BE2C (cell line): ENCODE results near the gene BRD4.

Experiments used
- DNase-seq: peaks from one replicate; pipeline ENCODE4 v3.0.0-alpha.2; 2020
- H3K27me3 ChIP-seq: fragments of 250-450 bp; sonication (Bioruptor Pico); 2 replicates; pipeline ENCODE4 v1.5.1; 2020; ENCODE audit warnings: mild to moderate bottlenecking
- H3K36me3 ChIP-seq: fragments of 250-450 bp; sonication (Bioruptor Pico); 2 replicates; pipeline ENCODE4 v1.5.1; 2020; ENCODE audit warnings: mild to moderate bottlenecking
- H3K4me1 ChIP-seq: fragments of 250-450 bp; sonication (Bioruptor Pico); 2 replicates; pipeline ENCODE4 v1.5.1; 2020
- H3K4me3 ChIP-seq: 2 replicates; pipeline ENCODE4 v1.5.1; 2011; ENCODE audit warnings: low read depth, low read length
- H3K9me3 ChIP-seq: fragments of 250-450 bp; sonication (Bioruptor Pico); 2 replicates; pipeline ENCODE4 v1.5.1; 2020
- TF ChIP-seq, protein P1 (sequence below): IDR thresholded peaks from 2 replicates; pipeline ENCODE4 v1.5.1; 2012; ENCODE audit warnings: mild to moderate bottlenecking, low read depth, low read length

BRD4 gene

GRCh38 chr19:15197942-15198341 lies 134.4 kb downstream of the BRD4 start:
- peaks cover 5% of the 10 kb centered on the region; the same call in 1 of the 2 replicates for H3K27me3 ChIP-seq
- TF ChIP-seq, protein P1, sequence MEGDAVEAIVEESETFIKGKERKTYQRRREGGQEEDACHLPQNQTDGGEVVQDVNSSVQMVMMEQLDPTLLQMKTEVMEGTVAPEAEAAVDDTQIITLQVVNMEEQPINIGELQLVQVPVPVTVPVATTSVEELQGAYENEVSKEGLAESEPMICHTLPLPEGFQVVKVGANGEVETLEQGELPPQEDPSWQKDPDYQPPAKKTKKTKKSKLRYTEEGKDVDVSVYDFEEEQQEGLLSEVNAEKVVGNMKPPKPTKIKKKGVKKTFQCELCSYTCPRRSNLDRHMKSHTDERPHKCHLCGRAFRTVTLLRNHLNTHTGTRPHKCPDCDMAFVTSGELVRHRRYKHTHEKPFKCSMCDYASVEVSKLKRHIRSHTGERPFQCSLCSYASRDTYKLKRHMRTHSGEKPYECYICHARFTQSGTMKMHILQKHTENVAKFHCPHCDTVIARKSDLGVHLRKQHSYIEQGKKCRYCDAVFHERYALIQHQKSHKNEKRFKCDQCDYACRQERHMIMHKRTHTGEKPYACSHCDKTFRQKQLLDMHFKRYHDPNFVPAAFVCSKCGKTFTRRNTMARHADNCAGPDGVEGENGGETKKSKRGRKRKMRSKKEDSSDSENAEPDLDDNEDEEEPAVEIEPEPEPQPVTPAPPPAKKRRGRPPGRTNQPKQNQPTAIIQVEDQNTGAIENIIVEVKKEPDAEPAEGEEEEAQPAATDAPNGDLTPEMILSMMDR = no peak
- H3K9me3 ChIP-seq = no peaks in the 10 kb centered on the region
- H3K4me1 ChIP-seq = no peaks in the 10 kb centered on the region
- no peaks in the 10 kb centered on the region for H3K36me3 ChIP-seq
- H3K4me3 ChIP-seq = no peak overlapping the region
- DNase-seq = no peak

- H3K4me1 ChIP-seq = no peaks in the 10 kb centered on the region
- TF ChIP-seq, protein P1 = no peak
- no peak for DNase-seq
- H3K36me3 ChIP-seq = no peaks in the 10 kb centered on the region
- peaks cover 5% of the 10 kb centered on the region; the same call in 1 of the 2 replicates for H3K27me3 ChIP-seq
- H3K4me3 ChIP-seq = no peak overlapping the region
- H3K9me3 ChIP-seq = no peaks in the 10 kb centered on the region
Measured at GRCh38 chr19:15197275-15197941, 134.9 kb downstream of the BRD4 start.

GRCh38 chr19:15196360-15197005 lies 135.9 kb downstream of the BRD4 start:
- Histone ChIP-seq H3K36me3 (no peaks in the 10 kb centered on the region), H3K4me3 (no peak overlapping the region), H3K4me1 (no peaks in the 10 kb centered on the region), H3K27me3 (peaks cover 5% of the 10 kb centered on the region; the same call in 1 of the 2 replicates), H3K9me3 (no peaks in the 10 kb centered on the region)
- TF ChIP-seq, protein P1 = no peak
- DNase-seq = no peak

DNA sequence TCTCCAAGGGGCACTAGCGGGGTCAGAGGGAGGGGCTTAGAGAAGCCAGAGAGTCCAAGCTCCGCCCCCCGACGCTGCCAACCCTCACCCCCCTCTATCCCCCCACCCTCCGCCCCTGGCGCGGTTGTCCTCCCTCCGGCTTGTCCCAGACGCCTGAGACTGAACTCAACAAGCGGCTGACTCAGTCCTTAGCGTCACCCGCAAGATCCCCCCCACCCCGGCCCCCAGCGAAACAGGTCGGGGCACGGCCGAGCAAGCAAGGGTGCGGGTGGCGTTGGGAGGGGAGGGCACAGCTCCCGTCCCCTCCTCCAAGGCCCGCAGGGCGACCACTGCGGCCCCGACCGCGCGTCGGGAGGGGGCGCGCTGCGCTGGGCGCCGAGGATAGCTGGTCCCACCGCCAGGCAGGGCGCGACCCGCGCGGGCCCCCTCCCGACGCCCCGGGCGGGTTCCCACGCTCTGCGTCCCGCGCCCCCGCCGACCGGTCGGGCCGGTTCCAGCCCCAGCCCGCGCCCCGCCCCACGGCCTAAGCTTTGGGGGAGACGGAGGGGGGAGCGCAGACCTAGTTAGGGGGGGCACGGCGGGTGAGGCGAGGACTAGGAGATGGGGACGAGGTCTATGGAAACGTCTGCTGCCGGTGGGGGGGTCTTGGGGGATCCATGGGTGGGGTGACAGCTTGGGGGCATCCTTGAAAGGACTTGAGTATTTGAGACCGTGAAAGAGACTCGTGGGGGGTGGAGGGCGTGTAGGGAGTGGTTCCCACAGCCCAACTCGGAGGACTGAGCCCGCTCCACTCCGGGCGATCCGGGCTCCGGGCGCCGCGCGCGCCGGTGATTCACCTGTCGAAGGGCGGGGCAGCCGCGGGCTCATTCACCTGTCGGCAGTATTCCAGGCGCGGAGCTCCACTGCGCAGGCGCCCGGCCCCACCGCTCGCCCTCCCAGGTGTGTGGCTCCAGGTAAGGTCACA lies 136.7 kb downstream of the BRD4 start:
- TF ChIP-seq, protein P1 = no peak
- Histone ChIP-seq H3K4me3 (peak overlapping the region; percentile 42), H3K4me1 (no peaks in the 10 kb centered on the region), H3K9me3 (no peaks in the 10 kb centered on the region), H3K36me3 (no peaks in the 10 kb centered on the region), H3K27me3 (peaks cover 4% of the 10 kb centered on the region; the same call in 1 of the 2 replicates)
- peak; percentile 64 for DNase-seq

GRCh38 chr19:15194938-15195337 lies 137.4 kb downstream of the BRD4 start:
- DNase-seq = no peak
- H3K4me1 ChIP-seq = no peaks in the 10 kb centered on the region
- H3K4me3 ChIP-seq = no peak overlapping the region; the same call in 1 of the 2 replicates
- H3K36me3 ChIP-seq = no peaks in the 10 kb centered on the region
- H3K9me3 ChIP-seq = no peaks in the 10 kb centered on the region
- TF ChIP-seq, protein P1 = no peak
- no peaks in the 10 kb centered on the region for H3K27me3 ChIP-seq
